T-helper 1 cell treated with Interleukin-12 subunit alpha and Interleukin-12 subunit beta and Interleukin-4 antibody, amounts not matched to agents 30 μg/mL and 1 μg/mL, for 36 hours (primary cell): ENCODE measurements around the gene ADGRV1.
"Not testable (repeated sequence)": the region's sequence is repeated elsewhere in the genome, so short reads cannot be mapped to it uniquely, and the experiment has no call there.

Source experiments
- H3K27ac Mint-ChIP-seq: one replicate; pipeline ENCODE4 v1.8.0; 2021; ENCODE audit warnings: mild to moderate bottlenecking, mixed read lengths
- H3K27me3 Mint-ChIP-seq: one replicate; pipeline ENCODE4 v1.8.0; 2021; ENCODE audit warnings: low read depth, mixed read lengths
- H3K36me3 Mint-ChIP-seq: one replicate; pipeline ENCODE4 v1.8.0; 2021; ENCODE audit warnings: low read depth, mixed read lengths
- H3K4me1 Mint-ChIP-seq: one replicate; pipeline ENCODE4 v1.8.0; 2021; ENCODE audit warnings: low read depth, mixed read lengths
- H3K4me3 Mint-ChIP-seq: one replicate; pipeline ENCODE4 v1.8.0; 2021; ENCODE audit warnings: mild to moderate bottlenecking, moderate library complexity, mixed read lengths
- H3K9me3 Mint-ChIP-seq: one replicate; pipeline ENCODE4 v1.8.0; 2021; ENCODE audit warnings: mixed read lengths

ADGRV1 gene

DNA sequence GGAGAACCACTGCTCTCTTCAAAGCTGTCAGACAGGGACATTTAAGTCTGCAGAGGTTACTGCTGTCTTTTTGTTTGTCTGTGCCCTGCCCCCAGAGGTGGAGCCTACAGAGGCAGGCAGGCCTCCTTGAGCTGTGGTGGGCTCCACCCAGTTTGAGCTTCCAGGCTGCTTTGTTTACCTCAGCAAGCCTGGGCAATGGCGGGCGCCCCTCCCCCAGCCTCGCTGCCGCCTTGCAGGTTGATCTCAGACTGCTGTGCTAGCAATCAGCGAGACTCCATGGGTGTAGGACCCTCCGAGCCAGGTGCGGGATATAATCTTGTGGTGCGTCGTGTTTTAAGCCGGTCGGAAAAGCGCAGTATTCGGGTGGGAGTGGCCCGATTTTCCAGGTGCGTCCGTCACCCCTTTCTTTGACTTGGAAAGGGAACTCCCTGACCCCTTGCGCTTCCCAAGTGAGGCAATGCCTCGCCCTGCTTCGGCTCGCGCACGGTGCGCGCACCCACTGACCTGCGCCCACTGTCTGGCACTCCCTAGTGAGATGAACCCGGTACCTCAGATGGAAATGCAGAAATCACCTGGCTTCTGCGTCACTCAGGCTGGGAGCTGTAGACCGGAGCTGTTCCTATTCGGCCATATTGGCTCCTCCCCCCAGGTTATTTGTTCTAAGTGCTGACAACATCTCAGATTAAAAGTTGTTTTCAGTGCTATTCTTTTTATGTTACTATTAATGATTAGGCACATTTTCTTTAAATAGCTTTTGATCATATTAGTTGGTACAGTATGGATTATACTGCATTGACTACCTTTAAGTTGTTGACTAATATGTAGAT is 370.6 kb downstream of the ADGRV1 start:
- H3K27me3 Mint-ChIP-seq, H3K9me3 Mint-ChIP-seq, H3K27ac Mint-ChIP-seq, H3K36me3 Mint-ChIP-seq, H3K4me3 Mint-ChIP-seq, H3K4me1 Mint-ChIP-seq: not testable (repeated sequence)

DNA sequence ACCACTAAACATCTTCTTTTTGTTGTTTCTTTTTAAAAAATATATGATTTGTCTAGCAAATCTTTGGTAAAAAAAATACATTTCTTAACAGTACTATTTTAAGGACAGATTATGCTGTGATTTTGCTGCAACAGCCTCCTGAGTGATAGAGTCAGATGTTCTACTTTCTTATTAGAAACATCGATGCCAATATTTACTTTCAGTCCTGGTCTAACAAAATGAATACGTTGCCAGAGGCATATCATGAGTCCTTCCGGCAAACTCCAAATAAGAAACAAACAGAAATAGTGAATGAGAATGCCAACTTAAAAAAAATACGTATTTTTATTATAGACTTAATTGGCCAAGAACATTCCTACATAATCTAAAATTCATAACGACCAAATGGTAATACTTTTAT is 371.5 kb downstream of the ADGRV1 start:
- Mint-ChIP-seq H3K27me3 (peaks cover 6% of the 10 kb centered on the region), H3K4me3 (no peak overlapping the region), H3K9me3 (peaks cover 4% of the 10 kb centered on the region), H3K4me1 (peaks cover 4% of the 10 kb centered on the region), H3K27ac (no peak overlapping the region), H3K36me3 (no peaks in the 10 kb centered on the region)

DNA sequence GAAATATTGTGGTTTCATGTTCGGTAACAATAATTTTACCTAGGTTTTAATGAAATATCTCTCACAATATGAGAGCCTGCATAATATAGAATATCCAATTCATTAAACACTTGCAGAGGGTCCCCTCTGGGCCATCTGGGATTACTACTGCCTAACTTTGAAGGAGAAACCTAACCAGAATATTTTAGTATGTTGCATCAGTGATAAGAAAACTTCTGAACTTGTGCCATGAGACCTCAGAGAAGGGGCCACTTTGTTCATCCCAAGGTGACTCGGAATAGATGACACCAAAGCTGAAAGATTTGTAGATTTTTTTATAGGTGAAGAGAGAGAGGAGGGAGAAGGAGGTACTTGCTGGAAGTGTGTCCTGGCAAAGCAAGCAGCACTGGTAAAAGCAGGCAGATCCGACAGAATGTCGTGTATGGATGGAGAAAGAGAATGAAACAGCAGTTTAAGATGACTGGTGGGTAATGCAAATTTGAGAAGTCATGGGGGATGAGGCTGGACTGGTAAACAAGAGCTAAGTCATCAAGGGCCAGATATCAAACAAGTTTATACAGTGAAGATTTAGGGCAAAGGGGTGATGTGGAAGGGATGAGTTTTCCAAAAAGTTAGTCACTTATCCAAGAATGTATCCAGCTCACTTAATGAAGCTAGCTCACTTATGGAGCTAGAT is 372.3 kb downstream of the ADGRV1 start:
- Mint-ChIP-seq H3K27ac (no peak overlapping the region), H3K27me3 (peaks cover 6% of the 10 kb centered on the region), H3K4me1 (peaks cover 4% of the 10 kb centered on the region), H3K36me3 (no peaks in the 10 kb centered on the region), H3K4me3 (no peak overlapping the region), H3K9me3 (peaks cover 4% of the 10 kb centered on the region)

DNA sequence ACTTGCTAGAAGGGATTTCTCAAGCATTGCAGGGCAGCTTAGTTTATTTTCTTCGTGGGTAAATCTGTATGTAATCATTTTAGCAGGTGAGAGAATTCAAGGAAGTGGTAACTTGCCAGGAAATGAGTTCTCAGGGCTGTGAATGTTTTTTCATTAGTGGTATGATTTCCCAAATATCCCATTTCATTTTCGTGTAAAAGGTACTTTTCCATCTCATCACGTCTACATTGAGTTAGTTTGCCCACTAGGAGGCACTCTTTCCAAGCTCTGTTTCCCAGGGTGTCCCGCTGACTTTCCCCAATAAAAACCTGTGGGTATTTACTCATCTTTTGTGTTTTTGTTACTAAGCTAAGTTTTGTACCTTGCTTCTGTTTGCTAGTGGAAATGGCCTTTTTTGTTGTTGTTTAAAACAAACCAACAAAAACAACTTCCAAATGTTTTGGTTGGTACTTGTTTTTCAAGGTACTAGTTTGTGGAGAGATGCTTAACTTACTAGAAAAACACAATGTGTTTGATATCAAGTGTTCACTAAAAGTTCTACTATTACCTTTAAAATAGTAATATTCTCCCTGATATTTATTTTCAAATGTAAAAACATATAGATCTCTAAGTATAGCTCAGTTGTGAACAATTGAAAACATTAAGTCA is 373.6 kb downstream of the ADGRV1 start:
- Mint-ChIP-seq H3K27me3 (peaks cover 6% of the 10 kb centered on the region), H3K4me1 (peaks cover 4% of the 10 kb centered on the region), H3K4me3 (no peak overlapping the region), H3K27ac (no peak overlapping the region), H3K36me3 (no peaks in the 10 kb centered on the region), H3K9me3 (peaks cover 4% of the 10 kb centered on the region)

DNA sequence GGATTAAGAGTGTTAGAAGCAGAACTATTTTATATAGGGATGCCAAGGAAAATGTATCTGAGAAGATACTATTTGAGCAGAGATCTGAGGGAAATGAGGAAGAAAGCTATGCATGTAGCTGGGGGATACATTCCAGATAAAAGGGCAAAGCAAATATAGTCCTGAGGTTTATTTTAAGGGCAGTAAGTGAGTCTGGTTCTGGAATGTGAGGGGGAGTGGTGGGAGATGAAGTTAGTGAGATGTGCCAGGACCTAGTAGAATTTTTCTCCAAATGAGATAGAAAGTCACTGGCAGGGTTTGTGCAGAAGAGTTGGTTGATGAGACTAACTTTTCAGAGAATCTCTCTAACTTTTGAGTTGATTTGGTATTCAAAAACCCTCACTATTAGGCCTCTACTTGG is 374.7 kb downstream of the ADGRV1 start:
- Mint-ChIP-seq H3K4me3 (no peak overlapping the region), H3K9me3 (no peaks in the 10 kb centered on the region), H3K27ac (no peak overlapping the region), H3K27me3 (peaks cover 6% of the 10 kb centered on the region), H3K4me1 (peaks cover 4% of the 10 kb centered on the region), H3K36me3 (no peaks in the 10 kb centered on the region)

DNA sequence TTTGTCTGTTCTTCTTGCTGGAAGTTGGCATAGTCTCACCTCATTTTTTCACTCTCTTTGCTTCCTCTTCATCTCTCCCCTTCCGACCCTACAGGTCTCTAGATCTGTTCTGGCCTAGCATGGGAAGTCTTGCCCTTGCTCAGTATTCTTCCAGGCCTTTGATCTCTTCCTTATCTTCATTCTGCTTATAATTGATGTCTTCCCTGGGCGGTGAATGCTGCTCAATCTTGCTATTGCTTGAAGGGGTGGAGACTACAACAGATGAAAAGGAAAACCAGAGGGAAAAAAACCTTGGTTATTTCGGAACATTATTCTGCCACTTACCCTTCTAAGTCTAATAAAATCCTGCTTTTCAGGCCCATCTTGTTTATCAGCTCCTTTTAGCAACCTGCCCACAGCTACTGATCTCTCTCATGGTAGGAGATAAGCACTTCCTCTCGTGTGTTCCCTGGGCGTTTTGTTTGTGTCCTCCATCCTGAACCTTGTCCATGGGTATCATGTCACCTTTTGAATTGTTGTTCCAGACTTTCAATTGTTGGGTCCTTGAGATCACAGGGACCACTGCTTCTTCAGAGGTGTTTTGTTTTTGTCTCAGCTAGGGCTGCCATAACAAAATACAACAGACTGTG is 375.6 kb downstream of the ADGRV1 start:
- peaks cover 5% of the 10 kb centered on the region for H3K4me1 Mint-ChIP-seq
- no peaks in the 10 kb centered on the region for H3K9me3 Mint-ChIP-seq
- no peak overlapping the region for H3K27ac Mint-ChIP-seq
- no peaks in the 10 kb centered on the region for H3K36me3 Mint-ChIP-seq
- peaks cover 6% of the 10 kb centered on the region for H3K27me3 Mint-ChIP-seq
- no peak overlapping the region for H3K4me3 Mint-ChIP-seq

DNA sequence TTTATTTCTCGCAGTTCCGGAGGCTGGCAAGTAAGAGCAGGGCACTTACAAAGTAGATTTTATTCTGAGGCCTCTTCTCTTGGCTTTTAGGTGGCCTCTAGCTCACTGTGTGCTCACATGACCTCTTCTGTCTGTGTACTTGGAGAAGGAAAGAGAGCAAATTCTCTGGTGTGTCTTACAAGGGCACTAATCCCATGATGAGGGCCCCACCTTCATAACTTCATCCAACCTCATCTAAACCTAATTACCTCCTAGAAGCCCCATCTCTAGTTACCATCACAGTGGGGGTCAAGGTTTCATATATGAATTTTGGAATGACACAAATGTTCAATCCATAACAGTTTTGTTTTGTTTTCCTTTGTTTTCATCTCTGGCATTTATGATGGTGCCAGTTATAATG is 376.1 kb downstream of the ADGRV1 start:
- no peaks in the 10 kb centered on the region for H3K36me3 Mint-ChIP-seq
- H3K4me1 Mint-ChIP-seq = peaks cover 5% of the 10 kb centered on the region
- no peak overlapping the region for H3K27ac Mint-ChIP-seq
- H3K9me3 Mint-ChIP-seq = no peaks in the 10 kb centered on the region
- H3K27me3 Mint-ChIP-seq = peaks cover 6% of the 10 kb centered on the region
- H3K4me3 Mint-ChIP-seq = no peak overlapping the region

DNA sequence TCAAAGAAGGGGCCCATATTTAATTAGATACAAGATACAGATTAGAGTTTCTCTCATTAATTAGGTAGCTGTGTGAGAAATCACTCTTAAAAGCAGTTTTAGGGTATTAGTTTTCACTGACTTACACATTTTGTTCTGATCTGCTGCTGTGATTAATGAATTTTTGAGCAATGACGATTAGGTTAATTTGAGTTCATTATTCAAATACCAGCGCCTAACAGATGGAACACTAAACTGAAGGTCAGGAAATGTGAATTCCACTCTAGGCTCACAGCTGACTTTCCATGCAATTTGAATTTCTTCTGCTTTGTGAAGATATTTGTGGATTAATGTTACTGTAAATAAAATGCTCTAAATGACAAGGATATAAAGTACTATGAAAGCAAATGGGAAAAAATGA is 380.6 kb downstream of the ADGRV1 start:
- Mint-ChIP-seq H3K4me3 (no peak overlapping the region), H3K27ac (no peak overlapping the region), H3K36me3 (no peaks in the 10 kb centered on the region), H3K4me1 (peaks cover 14% of the 10 kb centered on the region), H3K27me3 (no peaks in the 10 kb centered on the region), H3K9me3 (no peaks in the 10 kb centered on the region)

DNA sequence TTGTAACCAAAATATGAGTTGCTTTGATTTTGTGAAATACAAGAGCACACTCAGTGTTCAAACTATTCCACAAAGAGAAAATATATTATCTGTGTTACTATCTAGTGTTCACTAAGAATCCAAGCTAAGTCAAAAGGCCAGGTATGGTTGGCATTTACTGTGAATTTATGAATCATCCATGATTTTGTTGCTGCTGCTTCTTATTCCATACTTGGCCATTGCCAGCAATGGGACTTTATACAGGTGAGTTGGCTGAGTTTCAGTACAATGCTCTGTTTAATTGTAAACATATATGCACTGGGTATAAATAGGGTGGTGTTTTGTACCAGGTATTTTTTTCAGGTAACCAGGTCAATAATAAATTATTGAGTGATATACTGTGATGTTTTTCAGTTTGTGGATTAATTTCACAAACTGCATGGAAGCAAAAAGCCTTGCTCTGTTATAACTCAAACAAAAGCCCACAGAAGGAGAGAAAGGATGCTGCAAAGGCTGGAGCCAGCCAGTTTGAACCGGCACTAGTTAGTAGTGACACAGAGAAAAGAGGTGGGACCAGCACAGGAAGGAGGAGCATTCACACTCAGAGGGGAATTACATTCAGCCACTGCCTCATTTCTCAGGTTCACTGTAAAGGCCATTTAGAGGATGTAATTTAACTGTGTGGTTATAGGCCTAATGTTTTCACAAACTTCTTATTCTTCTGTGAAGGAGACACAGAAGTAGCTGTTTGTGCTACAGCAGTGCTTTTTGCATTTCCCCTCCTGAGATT is 381.8 kb downstream of the ADGRV1 start:
- no peaks in the 10 kb centered on the region for H3K27me3 Mint-ChIP-seq
- H3K36me3 Mint-ChIP-seq = no peaks in the 10 kb centered on the region
- peak overlapping the region; percentile 73 for H3K27ac Mint-ChIP-seq
- H3K4me3 Mint-ChIP-seq = no peak overlapping the region
- H3K9me3 Mint-ChIP-seq = no peaks in the 10 kb centered on the region
- peaks cover 14% of the 10 kb centered on the region for H3K4me1 Mint-ChIP-seq

DNA sequence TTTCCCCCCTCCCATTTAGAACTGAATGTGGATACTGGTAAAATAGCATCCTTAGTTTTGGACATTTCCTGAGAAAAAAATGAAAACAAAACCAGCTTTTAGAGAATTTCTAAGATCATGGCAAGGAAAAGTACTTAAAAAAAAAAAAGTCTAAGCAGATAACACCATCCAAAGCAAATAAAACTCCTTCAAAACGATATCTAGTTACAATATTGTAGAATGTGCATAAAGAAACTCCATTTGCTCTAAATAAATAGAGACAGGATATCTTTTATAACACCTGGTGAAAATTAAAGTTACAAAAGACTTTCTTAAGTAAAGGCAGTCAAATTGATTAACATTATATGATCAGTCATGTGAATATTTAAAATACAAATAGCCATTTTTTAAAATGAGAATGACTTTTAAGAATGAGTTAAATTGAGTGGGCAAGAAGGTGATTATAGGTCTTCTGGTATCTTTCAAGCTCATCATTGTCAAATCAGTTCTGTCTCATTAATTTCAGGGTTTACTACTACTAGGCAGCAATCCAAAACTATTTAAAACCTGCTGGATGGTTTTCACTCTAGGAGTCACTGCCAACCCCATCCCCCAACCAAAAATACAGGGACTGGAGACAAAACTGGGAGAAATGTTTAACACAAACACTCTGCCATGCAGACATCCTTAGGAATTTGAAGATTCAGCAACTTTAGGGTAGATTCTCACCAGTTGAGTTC is 382.6 kb downstream of the ADGRV1 start:
- H3K4me1 Mint-ChIP-seq = peaks cover 14% of the 10 kb centered on the region
- H3K27me3 Mint-ChIP-seq = no peaks in the 10 kb centered on the region
- no peaks in the 10 kb centered on the region for H3K9me3 Mint-ChIP-seq
- H3K27ac Mint-ChIP-seq = peak overlapping the region; percentile 73
- no peaks in the 10 kb centered on the region for H3K36me3 Mint-ChIP-seq
- no peak overlapping the region for H3K4me3 Mint-ChIP-seq

DNA sequence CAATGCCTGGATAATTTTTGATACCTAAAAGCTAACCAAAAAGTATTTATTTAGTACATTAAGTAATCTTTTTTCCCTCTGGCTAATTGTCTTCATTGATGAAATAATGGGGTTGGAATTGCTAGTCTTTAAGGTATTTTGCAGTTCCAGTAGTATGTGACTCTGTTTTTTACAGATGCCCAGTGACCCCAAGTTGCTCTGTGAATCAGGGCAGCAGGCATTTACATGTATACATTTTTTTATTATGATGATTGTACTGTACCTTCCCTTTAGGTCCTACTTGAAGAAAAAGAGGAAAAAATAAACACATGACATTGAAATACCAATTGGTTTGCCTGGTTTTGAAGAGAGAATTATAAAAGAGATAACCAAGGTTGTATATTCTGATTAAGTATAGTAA is 385.5 kb downstream of the ADGRV1 start:
- Mint-ChIP-seq H3K36me3 (no peaks in the 10 kb centered on the region), H3K27me3 (peaks cover 11% of the 10 kb centered on the region), H3K9me3 (no peaks in the 10 kb centered on the region), H3K27ac (no peak overlapping the region), H3K4me3 (no peak overlapping the region), H3K4me1 (peaks cover 13% of the 10 kb centered on the region)

DNA sequence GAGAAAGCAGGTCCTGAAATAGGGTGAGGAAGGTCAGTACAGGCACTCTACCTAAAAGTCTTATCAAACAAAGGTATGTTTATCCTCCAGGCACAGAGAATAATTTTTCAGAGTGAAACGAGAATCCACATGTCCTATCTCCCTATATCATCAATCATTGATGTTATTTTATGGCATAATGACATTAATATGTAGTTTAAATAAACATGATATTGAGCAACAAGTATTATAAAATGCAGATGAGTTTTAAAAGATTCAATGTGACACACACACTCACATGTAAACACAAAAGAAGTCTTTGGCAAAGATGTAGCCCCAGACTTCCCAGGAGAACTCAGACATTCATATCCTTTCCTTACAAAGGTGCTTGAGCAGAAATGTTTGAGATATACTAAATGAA is 389.1 kb downstream of the ADGRV1 start:
- Mint-ChIP-seq H3K27me3 (peaks cover 22% of the 10 kb centered on the region), H3K27ac (no peak overlapping the region), H3K4me3 (no peak overlapping the region), H3K36me3 (no peaks in the 10 kb centered on the region), H3K9me3 (no peaks in the 10 kb centered on the region), H3K4me1 (no peaks in the 10 kb centered on the region)

DNA sequence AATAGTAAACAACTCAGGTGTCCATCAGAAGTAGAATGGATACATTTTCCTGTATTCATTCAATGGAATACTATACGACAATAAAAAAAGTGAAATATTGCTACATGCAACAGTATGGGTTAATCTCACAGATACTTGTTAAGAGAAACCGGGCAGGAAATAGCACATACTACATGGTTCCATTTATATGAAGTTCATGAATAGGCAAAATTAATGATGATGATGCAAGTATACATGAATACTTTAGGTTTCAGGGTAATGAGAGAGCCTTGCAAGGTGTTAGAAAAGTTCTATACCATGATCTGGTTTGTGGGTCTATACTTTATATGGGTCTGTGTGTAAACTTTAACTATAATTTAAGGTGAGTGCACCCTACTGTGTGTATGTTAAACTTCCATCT is 390.4 kb downstream of the ADGRV1 start:
- Mint-ChIP-seq H3K27ac (no peak overlapping the region), H3K36me3 (no peaks in the 10 kb centered on the region), H3K4me3 (no peak overlapping the region), H3K9me3 (no peaks in the 10 kb centered on the region), H3K27me3 (peaks cover 25% of the 10 kb centered on the region), H3K4me1 (no peaks in the 10 kb centered on the region)
